PFSK-1 (cell line): ENCODE results near the gene ATAD2B.

ENCODE experiments used
- FOXP2 ChIP-seq: optimal IDR thresholded peaks from 2 replicates; pipeline ENCODE3; 2011; ENCODE audit warnings: borderline replicate concordance, control low read depth, inconsistent platforms; ENCODE audit not compliant: insufficient read depth; ENCODE audit errors: extremely low read length, extremely low read depth
- POLR2AphosphoS5 ChIP-seq: IDR thresholded peaks from 2 replicates; pipeline ENCODE4 v1.6.1; 2012; ENCODE audit warnings: low read depth, mild to moderate bottlenecking, control low read depth, low read length, moderate library complexity
- REST ChIP-seq, 2 experiments: IDR thresholded peaks; 2 replicates each; pipeline versions ENCODE4 v1.6.1 to v1.8.0; 2011 to 2012; ENCODE audit warnings: low read depth in 2 of 2, low read length in 2 of 2, control low read depth in 1 of 2, inconsistent platforms in 1 of 2, mild to moderate bottlenecking in 1 of 2, moderate library complexity in 1 of 2; ENCODE audit not compliant: insufficient read depth in 1 of 2
- SIN3A ChIP-seq: IDR thresholded peaks from 2 replicates; pipeline ENCODE4 v1.6.1; 2012; ENCODE audit warnings: mild to moderate bottlenecking, low read length, moderate library complexity, borderline replicate concordance; ENCODE audit not compliant: insufficient read depth
- TAF1 ChIP-seq: IDR thresholded peaks from 2 replicates; pipeline ENCODE4 v1.6.1; 2012; ENCODE audit warnings: low read length, control low read depth, borderline replicate concordance; ENCODE audit not compliant: insufficient read depth

Gene ATAD2B

GRCh38 chr2:23862716-23863426 lies 64.1 kb downstream of the ATAD2B start:
- TF ChIP-seq REST (IDR thresholded peaks at IDR 0.05; ENCODE audit: insufficient read depth in 1 of 2, low read depth in 2 of 2, low read length in 2 of 2) (no peak), TAF1 (no peak), SIN3A (no peak), POLR2AphosphoS5 (no peak), FOXP2 (no peak)

- no peak for TF ChIP-seq SIN3A
- no peak for TF ChIP-seq FOXP2
- no peak for TF ChIP-seq REST (IDR thresholded peaks at IDR 0.05; ENCODE audit: insufficient read depth in 1 of 2, low read depth in 2 of 2, low read length in 2 of 2)
- no peak for TF ChIP-seq TAF1
- TF ChIP-seq POLR2AphosphoS5, result no peak
Observed at GRCh38 chr2:23861952-23862351, 65.0 kb downstream of the ATAD2B start.

- TF ChIP-seq REST (IDR thresholded peaks at IDR 0.05; ENCODE audit: insufficient read depth in 1 of 2, low read depth in 2 of 2, low read length in 2 of 2) (no peak), POLR2AphosphoS5 (no peak), SIN3A (no peak), TAF1 (no peak), FOXP2 (no peak)
Observed at GRCh38 chr2:23859983-23860382, 66.9 kb downstream of the ATAD2B start.

- no peak for TF ChIP-seq POLR2AphosphoS5
- TF ChIP-seq REST (IDR thresholded peaks at IDR 0.05; ENCODE audit: insufficient read depth in 1 of 2, low read depth in 2 of 2, low read length in 2 of 2), result no peak
- no peak for TF ChIP-seq SIN3A
- no peak for TF ChIP-seq TAF1
- TF ChIP-seq FOXP2, result no peak
Observed at GRCh38 chr2:23859234-23859633, 67.7 kb downstream of the ATAD2B start.
